ENCODE measurements around the gene NTRK3. TPM values are rescaled to one million over a fixed set of nuclear protein-coding genes. Genes with fewer than 3 reads are reported as not detected.

NTRK3 gene
- total and polyA plus RNA-seq, 4 donors = 0.21 to 2.9 (median 0.32) TPM

DNA sequence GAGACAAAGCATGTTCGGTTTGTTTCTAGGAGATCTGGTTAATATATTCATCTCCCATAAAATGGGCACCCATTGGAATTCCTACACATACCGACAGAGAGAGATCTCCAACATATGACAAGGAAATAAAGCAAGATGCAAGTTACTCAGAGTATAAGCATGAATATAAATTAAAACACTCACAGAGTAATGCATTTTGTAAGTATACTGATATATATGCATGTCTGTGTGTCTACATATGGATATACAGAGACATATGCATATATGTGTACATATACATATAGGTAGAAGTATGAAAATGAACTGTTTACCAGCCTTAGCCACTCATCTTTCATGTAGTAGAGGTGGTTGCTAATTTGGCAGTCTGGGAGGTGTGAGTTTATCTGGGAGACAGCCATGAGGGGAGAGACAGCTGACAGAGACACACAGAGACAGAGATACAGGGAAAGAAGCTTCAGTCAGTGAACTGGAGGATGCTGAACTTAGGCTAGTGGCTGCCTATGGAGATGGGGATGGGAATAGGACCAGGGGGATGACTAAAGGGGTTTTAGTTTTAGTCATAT, 134.5 kb downstream of the NTRK3 start:
- DNase-seq (ENCODE audit: low spot score) = no peak
- no peak overlapping the region for H3K4me3 ChIP-seq (ENCODE audit: low read depth in 1 of 3, low read length in 3 of 3)
- WGBS = 79% methylated on average over 2 of the region's 2 CpGs
- H3K9me3 ChIP-seq (ENCODE audit: control insufficient read depth in 4 of 4, low read length in 3 of 4) = no peaks in the 10 kb centered on the region
- no peak overlapping the region for H3K9ac ChIP-seq (ENCODE audit: low read depth in 1 of 2, low read length in 2 of 2)
- H3K4me1 ChIP-seq (ENCODE audit: control insufficient read depth in 4 of 4, insufficient read depth in 4 of 4, low read length in 3 of 4) = no peaks in the 10 kb centered on the region
- peaks cover 0 to 8% (median 0%) of the 10 kb centered on the region in 4 donors for H3K27me3 ChIP-seq (ENCODE audit: control insufficient read depth in 4 of 4, insufficient read depth in 4 of 4, low read length in 3 of 4)
- H3K27ac ChIP-seq (ENCODE audit: low read depth in 1 of 2, low read length in 2 of 2) = no peak overlapping the region
- no peaks in the 10 kb centered on the region for H3K36me3 ChIP-seq (ENCODE audit: control insufficient read depth in 4 of 4, insufficient read depth in 3 of 4, low read depth in 1 of 4, low read length in 3 of 4)
- TF ChIP-seq, protein P1, sequence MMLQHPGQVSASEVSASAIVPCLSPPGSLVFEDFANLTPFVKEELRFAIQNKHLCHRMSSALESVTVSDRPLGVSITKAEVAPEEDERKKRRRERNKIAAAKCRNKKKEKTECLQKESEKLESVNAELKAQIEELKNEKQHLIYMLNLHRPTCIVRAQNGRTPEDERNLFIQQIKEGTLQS (IDR thresholded peaks at IDR 0.05) = no peak
- TF ChIP-seq NR2F2 (IDR thresholded peaks at IDR 0.05) (no peak), JUND (IDR thresholded peaks at IDR 0.05) (no peak), GABPA (IDR thresholded peaks at IDR 0.05 in 1 of 2, conservative IDR thresholded peaks at IDR 0.05 in 1 of 2) (no peak), RAD21 (IDR thresholded peaks at IDR 0.05) (no peak), SP1 (IDR thresholded peaks at IDR 0.05) (no peak)

DNA sequence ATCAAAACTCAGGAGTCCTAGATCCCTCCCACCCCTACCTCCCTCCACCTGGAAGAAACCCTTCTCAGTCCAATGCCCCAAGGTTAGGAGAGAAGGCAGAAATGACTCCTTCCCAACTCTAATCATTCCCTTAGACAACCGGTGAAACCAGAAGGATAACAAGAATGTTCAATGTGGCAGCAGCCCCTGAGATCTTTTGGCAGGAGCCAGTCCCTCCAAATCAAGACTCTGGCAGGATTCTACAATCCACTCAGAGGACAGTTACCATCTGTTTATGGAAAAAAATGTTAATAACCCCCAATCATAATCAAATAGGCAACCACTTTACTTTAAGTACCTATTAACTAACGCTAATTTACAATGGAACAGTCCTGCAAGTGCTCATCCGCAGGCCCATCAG, 136.5 kb downstream of the NTRK3 start:
- TF ChIP-seq JUND (IDR thresholded peaks at IDR 0.05) = no peak
- no peak for TF ChIP-seq RAD21 (IDR thresholded peaks at IDR 0.05)
- TF ChIP-seq NR2F2 (IDR thresholded peaks at IDR 0.05) = no peak
- H3K4me3 ChIP-seq (ENCODE audit: low read depth in 1 of 3, low read length in 3 of 3) = no peak overlapping the region

DNA sequence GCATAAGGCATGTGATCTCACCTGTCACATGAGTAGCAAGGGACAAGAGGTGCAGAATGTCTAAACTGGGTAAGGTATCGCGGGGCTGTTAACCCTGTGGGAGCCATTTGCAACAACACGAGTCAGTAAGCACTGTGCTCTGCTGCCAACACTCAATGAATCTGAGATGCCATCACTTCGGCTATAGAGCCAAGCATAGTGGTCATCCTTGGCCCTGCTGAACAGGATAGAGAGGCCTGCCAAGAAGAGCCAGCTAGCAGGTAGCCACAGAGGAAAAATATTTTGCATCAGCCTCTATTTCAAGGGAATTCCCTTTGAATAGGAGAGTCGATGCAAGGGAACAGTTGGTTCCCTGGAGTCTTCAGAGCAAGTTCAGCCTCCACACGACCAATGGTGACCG, 137.8 kb downstream of the NTRK3 start:
- no peaks in the 10 kb centered on the region for H3K4me1 ChIP-seq (ENCODE audit: control insufficient read depth in 4 of 4, insufficient read depth in 4 of 4, low read length in 3 of 4)
- TF ChIP-seq, protein P2, sequence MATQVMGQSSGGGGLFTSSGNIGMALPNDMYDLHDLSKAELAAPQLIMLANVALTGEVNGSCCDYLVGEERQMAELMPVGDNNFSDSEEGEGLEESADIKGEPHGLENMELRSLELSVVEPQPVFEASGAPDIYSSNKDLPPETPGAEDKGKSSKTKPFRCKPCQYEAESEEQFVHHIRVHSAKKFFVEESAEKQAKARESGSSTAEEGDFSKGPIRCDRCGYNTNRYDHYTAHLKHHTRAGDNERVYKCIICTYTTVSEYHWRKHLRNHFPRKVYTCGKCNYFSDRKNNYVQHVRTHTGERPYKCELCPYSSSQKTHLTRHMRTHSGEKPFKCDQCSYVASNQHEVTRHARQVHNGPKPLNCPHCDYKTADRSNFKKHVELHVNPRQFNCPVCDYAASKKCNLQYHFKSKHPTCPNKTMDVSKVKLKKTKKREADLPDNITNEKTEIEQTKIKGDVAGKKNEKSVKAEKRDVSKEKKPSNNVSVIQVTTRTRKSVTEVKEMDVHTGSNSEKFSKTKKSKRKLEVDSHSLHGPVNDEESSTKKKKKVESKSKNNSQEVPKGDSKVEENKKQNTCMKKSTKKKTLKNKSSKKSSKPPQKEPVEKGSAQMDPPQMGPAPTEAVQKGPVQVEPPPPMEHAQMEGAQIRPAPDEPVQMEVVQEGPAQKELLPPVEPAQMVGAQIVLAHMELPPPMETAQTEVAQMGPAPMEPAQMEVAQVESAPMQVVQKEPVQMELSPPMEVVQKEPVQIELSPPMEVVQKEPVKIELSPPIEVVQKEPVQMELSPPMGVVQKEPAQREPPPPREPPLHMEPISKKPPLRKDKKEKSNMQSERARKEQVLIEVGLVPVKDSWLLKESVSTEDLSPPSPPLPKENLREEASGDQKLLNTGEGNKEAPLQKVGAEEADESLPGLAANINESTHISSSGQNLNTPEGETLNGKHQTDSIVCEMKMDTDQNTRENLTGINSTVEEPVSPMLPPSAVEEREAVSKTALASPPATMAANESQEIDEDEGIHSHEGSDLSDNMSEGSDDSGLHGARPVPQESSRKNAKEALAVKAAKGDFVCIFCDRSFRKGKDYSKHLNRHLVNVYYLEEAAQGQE (IDR thresholded peaks at IDR 0.05) = no peak
- TF ChIP-seq RAD21 (IDR thresholded peaks at IDR 0.05) = no peak
- TF ChIP-seq HNF4A (conservative IDR thresholded peaks at IDR 0.05) = no peak
- no peak for TF ChIP-seq EGR1 (IDR thresholded peaks at IDR 0.05; ENCODE audit: low read depth in 2 of 2)
- TF ChIP-seq, protein P3, sequence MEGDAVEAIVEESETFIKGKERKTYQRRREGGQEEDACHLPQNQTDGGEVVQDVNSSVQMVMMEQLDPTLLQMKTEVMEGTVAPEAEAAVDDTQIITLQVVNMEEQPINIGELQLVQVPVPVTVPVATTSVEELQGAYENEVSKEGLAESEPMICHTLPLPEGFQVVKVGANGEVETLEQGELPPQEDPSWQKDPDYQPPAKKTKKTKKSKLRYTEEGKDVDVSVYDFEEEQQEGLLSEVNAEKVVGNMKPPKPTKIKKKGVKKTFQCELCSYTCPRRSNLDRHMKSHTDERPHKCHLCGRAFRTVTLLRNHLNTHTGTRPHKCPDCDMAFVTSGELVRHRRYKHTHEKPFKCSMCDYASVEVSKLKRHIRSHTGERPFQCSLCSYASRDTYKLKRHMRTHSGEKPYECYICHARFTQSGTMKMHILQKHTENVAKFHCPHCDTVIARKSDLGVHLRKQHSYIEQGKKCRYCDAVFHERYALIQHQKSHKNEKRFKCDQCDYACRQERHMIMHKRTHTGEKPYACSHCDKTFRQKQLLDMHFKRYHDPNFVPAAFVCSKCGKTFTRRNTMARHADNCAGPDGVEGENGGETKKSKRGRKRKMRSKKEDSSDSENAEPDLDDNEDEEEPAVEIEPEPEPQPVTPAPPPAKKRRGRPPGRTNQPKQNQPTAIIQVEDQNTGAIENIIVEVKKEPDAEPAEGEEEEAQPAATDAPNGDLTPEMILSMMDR (IDR thresholded peaks at IDR 0.05; ENCODE audit: low read depth, low read length, missing input control) = no peak
- TF ChIP-seq FOXA1 (IDR thresholded peaks at IDR 0.05) = no peak
- TF ChIP-seq JUND (IDR thresholded peaks at IDR 0.05) = no peak
- TF ChIP-seq, protein P1 (IDR thresholded peaks at IDR 0.05) = no peak
- TF ChIP-seq FOXA2 (IDR thresholded peaks at IDR 0.05) = no peak
- no peak for TF ChIP-seq HNF4G (IDR thresholded peaks at IDR 0.05)
- TF ChIP-seq YY1 (IDR thresholded peaks at IDR 0.05) = no peak
- no peak overlapping the region for H3K4me3 ChIP-seq (ENCODE audit: low read depth in 1 of 3, low read length in 3 of 3)
- no peak for DNase-seq (ENCODE audit: low spot score)
- H3K27me3 ChIP-seq (ENCODE audit: control insufficient read depth in 4 of 4, insufficient read depth in 4 of 4, low read length in 3 of 4) = peaks cover 0 to 8% (median 0%) of the 10 kb centered on the region in 4 donors
- WGBS = 69% methylated on average over 7 of the region's 7 CpGs
- no peak overlapping the region for H3K27ac ChIP-seq (ENCODE audit: low read depth in 1 of 2, low read length in 2 of 2)
- H3K9me3 ChIP-seq (ENCODE audit: control insufficient read depth in 4 of 4, low read length in 3 of 4) = no peaks in the 10 kb centered on the region
- no peak overlapping the region for H3K9ac ChIP-seq (ENCODE audit: low read depth in 1 of 2, low read length in 2 of 2)
- H3K36me3 ChIP-seq (ENCODE audit: control insufficient read depth in 4 of 4, insufficient read depth in 3 of 4, low read depth in 1 of 4, low read length in 3 of 4) = no peaks in the 10 kb centered on the region

More for the DNA sequence above, 136.5 kb downstream of the NTRK3 start:
- H3K9ac ChIP-seq (ENCODE audit: low read depth in 1 of 2, low read length in 2 of 2) = no peak overlapping the region
- no peaks in the 10 kb centered on the region for H3K9me3 ChIP-seq (ENCODE audit: control insufficient read depth in 4 of 4, low read length in 3 of 4)
- no peaks in the 10 kb centered on the region for H3K36me3 ChIP-seq (ENCODE audit: control insufficient read depth in 4 of 4, insufficient read depth in 3 of 4, low read depth in 1 of 4, low read length in 3 of 4)
- DNase-seq (ENCODE audit: low spot score) = no peak
- H3K27ac ChIP-seq (ENCODE audit: low read depth in 1 of 2, low read length in 2 of 2) = no peak overlapping the region
- H3K27me3 ChIP-seq (ENCODE audit: control insufficient read depth in 4 of 4, insufficient read depth in 4 of 4, low read length in 3 of 4) = peaks cover 0 to 8% (median 0%) of the 10 kb centered on the region in 4 donors
- 86% methylated on average over 3 of the region's 3 CpGs for WGBS
- H3K4me1 ChIP-seq (ENCODE audit: control insufficient read depth in 4 of 4, insufficient read depth in 4 of 4, low read length in 3 of 4) = no peaks in the 10 kb centered on the region
